Gastroesophageal sphincter (tissue), 3 donors: ENCODE results near the gene CRYGD.

Source experiments
- EP300 ChIP-seq: sonication (generic); formaldehyde crosslinking; IDR thresholded peaks from one replicate; pipeline ENCODE4 v1.6.1; 2017; ENCODE audit warnings: antibody characterized with exemption, mild to moderate bottlenecking
- POLR2A ChIP-seq, 2 donors: fragments of 450-650 bp; IDR thresholded peaks; one replicate each; pipeline ENCODE4 v1.6.1; 2017; ENCODE audit warnings: antibody characterized with exemption in 2 of 2, mild to moderate bottlenecking in 2 of 2, moderate library complexity in 1 of 2
- POLR2AphosphoS5 ChIP-seq: sonication (generic); formaldehyde crosslinking; IDR thresholded peaks from one replicate; pipeline ENCODE4 v1.6.1; 2017; ENCODE audit warnings: antibody characterized with exemption
- TF ChIP-seq, protein P1 (sequence below), 4 experiments: fragments of 200-600 bp in 2 of 4; fragments of 450-650 bp in 2 of 4; sonication (generic) in 1 of 4; IDR thresholded peaks; one replicate each; pipeline ENCODE4 v1.5.1; 2017 to 2019; ENCODE audit warnings: antibody characterized with exemption in 4 of 4, mild to moderate bottlenecking in 2 of 4, moderate library complexity in 2 of 4

DNA sequence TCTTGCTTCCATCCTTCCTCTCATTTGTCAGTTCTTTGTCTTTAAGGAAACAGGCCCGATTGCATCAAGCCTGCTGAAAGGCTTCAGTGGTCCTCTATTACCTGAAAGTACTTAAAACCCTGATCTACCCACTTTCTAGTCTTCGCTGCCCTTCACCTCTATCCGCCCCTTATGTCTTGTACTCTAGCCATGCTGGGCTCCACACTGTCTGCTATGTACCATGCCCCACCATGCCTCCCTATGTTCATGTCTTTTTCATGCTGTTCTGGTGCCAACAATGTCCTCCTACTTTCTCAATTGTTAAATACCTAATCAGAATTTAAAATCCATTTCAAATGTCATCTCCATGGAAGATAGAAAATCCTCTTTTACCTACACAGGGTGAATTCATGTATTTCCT lies 28.2 kb downstream of the CRYGD start:
- TF ChIP-seq, protein P1, sequence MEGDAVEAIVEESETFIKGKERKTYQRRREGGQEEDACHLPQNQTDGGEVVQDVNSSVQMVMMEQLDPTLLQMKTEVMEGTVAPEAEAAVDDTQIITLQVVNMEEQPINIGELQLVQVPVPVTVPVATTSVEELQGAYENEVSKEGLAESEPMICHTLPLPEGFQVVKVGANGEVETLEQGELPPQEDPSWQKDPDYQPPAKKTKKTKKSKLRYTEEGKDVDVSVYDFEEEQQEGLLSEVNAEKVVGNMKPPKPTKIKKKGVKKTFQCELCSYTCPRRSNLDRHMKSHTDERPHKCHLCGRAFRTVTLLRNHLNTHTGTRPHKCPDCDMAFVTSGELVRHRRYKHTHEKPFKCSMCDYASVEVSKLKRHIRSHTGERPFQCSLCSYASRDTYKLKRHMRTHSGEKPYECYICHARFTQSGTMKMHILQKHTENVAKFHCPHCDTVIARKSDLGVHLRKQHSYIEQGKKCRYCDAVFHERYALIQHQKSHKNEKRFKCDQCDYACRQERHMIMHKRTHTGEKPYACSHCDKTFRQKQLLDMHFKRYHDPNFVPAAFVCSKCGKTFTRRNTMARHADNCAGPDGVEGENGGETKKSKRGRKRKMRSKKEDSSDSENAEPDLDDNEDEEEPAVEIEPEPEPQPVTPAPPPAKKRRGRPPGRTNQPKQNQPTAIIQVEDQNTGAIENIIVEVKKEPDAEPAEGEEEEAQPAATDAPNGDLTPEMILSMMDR (IDR thresholded peaks at IDR 0.05), result no peak
- TF ChIP-seq POLR2A (IDR thresholded peaks at IDR 0.05), result no peak
- TF ChIP-seq EP300, result no peak
- TF ChIP-seq POLR2AphosphoS5, result no peak
